NCI-H82 treated with DMSO at 0.1 percent for 48 hours (cell line): ENCODE data around the gene CD86.
"Not testable (repeated sequence)": the region's sequence is repeated elsewhere in the genome, so short reads cannot be mapped to it uniquely, and the experiment has no call there.

Experiments
- DNase-seq: peaks from one replicate; lab custom pipeline; 2025; ENCODE audit not compliant: unreplicated experiment; lab: John Stamatoyannopoulos, UW

The CD86 gene

GRCh38 chr3:122148941-122149627 lies 93.9 kb downstream of the CD86 start:
- no peak for DNase-seq

DNA sequence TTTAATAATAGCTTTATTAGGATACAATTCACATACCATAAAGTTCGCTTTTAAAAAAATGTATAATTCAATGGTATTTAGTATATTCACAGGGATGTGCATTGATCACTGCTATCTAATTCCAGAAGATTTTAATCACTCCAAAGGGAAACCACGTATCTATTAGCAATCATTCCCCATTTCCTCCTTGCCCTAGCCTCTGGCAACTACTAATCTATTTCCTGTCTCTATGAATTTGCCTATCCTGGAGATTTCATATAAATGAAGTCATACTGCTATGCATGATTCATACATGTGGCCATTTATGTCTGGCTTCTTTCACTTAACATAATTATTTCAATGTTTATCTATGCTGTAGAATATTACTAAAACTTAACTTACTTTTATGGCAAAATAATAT lies 96.3 kb downstream of the CD86 start:
- DNase-seq = no peak

- not testable (repeated sequence) for DNase-seq
Measured at GRCh38 chr3:122164983-122165382, 109.8 kb downstream of the CD86 start.

DNA sequence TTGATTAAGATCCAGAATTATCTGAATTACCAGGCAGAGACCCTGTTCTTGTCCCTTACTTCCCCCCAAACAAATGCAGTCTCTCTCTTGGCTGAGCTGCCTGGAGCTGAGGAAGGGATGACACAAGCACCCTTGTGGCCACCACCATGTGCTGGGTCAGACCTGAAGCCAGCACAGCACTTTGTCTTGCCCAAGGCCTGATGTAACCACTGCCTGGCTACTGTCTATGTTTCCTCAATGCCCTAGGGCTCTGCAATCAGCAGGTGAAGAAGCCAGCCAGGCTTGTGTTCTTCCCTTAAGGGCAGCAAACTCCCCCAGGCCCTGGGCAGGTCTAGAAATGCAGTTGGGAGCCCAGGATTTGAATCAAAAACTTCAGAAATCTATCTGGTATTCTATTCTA lies 112.5 kb downstream of the CD86 start:
- DNase-seq = no peak

DNA sequence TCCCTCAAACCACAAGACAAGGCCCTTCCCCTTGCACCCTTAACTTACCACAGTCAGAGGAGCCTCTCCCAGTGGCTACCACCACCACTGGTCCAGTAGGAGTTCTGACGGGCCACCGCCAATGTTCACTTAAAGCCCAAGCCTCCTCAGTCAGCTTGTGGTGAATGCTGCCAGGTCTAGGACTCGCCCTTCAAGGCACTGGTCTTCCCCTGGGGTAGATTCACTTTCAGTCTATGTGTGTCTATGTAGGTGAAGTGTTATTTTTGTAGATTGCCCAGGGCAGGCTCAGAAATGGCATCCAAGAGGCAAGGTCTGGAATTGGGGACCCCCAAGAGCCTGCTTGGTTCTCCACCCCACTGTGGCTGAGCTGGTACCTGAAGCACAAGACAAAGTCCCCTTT lies 112.9 kb downstream of the CD86 start:
- no peak for DNase-seq

GRCh38 chr3:122169911-122170310 lies 114.7 kb downstream of the CD86 start:
- DNase-seq = no peak
